Measurements from ENCODE around the gene IL17C. TPM values are rescaled to one million over a fixed set of nuclear protein-coding genes. Genes with fewer than 3 reads are reported as not detected.

IL17C gene
- polyA plus RNA-seq, 1 of the 3 experiments (the other 2 are of a cell fraction): 0.07 TPM

GRCh38 chr16:88688013-88688778 lies 49.8 kb downstream of the IL17C start:
- Histone ChIP-seq H3K9ac (no peak overlapping the region), H3K79me2 (ENCODE audit: insufficient read depth) (no peaks in the 10 kb centered on the region), H3K9me3 (no peaks in the 10 kb centered on the region), H3F3A (replicated peaks; ENCODE audit: insufficient read depth) (peaks cover 5% of the 10 kb centered on the region), H4K20me1 (ENCODE audit: insufficient read depth) (no peaks in the 10 kb centered on the region), H3K9me2 (no peaks in the 10 kb centered on the region), H3K27me3 (ENCODE audit: insufficient read depth) (no peaks in the 10 kb centered on the region; the same call in 1 of the 2 replicates), H3K4me3 (ENCODE audit: low read depth in 2 of 2, low read length in 1 of 2) (no peak overlapping the region), H3K36me3 (replicated peaks in 1 of 2; ENCODE audit: control insufficient read depth in 1 of 2, insufficient read depth in 2 of 2, low read length in 1 of 2) (no peaks in the 10 kb centered on the region), H2AFZ (ENCODE audit: low read depth) (no peak overlapping the region), H3K27ac (ENCODE audit: low read depth in 2 of 2, low read length in 1 of 2) (no peak overlapping the region), H3K4me2 (no peak overlapping the region), H3K4me1 (ENCODE audit: control insufficient read depth in 1 of 2, insufficient read depth in 2 of 2, low read depth in 1 of 2, low read length in 1 of 2) (peaks cover 5 to 12% of the 10 kb centered on the region in 2 experiments; a peak in 2 of 4 replicates)
- CTCF ChIA-PET: interaction anchor here (1.5 to 2.1 kb wide), 2 partner anchors 16 to 49 kb away, joined by 4 to 9 read pairs; no protein-coding TSS in a partner anchor
- 32% methylated on average over 26 of the region's 28 CpGs for WGBS (ENCODE audit: low lambda C conversion rate)
- POLR2A ChIA-PET: interaction anchor here (0.6 kb wide), 1 partner anchor 8 kb away, joined by 6 read pairs; no protein-coding TSS in a partner anchor
- peak; percentile 20; the same call in 1 of the 2 replicates for TF ChIP-seq GATA2 (CRISPR knock-in tag; IDR thresholded peaks at IDR 0.05)
- TF ChIP-seq JUND (IDR thresholded peaks at IDR 0.05): no peak
- no peak for TF ChIP-seq MXI1 (IDR thresholded peaks at IDR 0.05; ENCODE audit: low read depth, low read length)
- DNase-seq: peak; percentile 59

Other genes starting within 250 kb of the IL17C start
- 0.54 and 1.2 TPM in 2 replicates for gene ZFPM1, start 185.3 kb upstream of the IL17C start, polyA plus RNA-seq (2012; rRNA removed)
- gene ZC3H18, start 68.2 kb upstream of the IL17C start, polyA plus RNA-seq (2012; rRNA removed): 18.1 and 32.7 TPM in 2 replicates
- gene CYBA, start 12.5 kb downstream of the IL17C start, polyA plus RNA-seq (2012; rRNA removed): 116 and 176 TPM in 2 replicates
- 14.7 and 15.7 TPM in 2 replicates for gene MVD, start 24.5 kb downstream of the IL17C start, polyA plus RNA-seq (2012; rRNA removed)
- gene SNAI3, start 47.9 kb downstream of the IL17C start, polyA plus RNA-seq (2012; rRNA removed): 0.03 and 0.18 TPM in 2 replicates
- 17.0 and 17.2 TPM in 2 replicates for gene RNF166, start 67.8 kb downstream of the IL17C start, polyA plus RNA-seq (2012; rRNA removed)
- gene CTU2, start 67.9 kb downstream of the IL17C start, polyA plus RNA-seq (2012; rRNA removed): 16.2 and 16.5 TPM in 2 replicates
- gene PIEZO1, start 146.6 kb downstream of the IL17C start, polyA plus RNA-seq (2012; rRNA removed): 111 and 184 TPM in 2 replicates
- 3.1 and 6.1 TPM in 2 replicates for gene CDT1, start 165.2 kb downstream of the IL17C start, polyA plus RNA-seq (2012; rRNA removed)
- 178 and 192 TPM in 2 replicates for gene APRT, start 173.4 kb downstream of the IL17C start, polyA plus RNA-seq (2012; rRNA removed)
- gene GALNS, start 218.4 kb downstream of the IL17C start, polyA plus RNA-seq (2012; rRNA removed): 13.8 and 16.5 TPM in 2 replicates
- 73.9 and 74.4 TPM in 2 replicates for gene TRAPPC2L, start 218.6 kb downstream of the IL17C start, polyA plus RNA-seq (2012; rRNA removed)
- not detected in 2 replicates for gene PABPN1L, start 228.1 kb downstream of the IL17C start, polyA plus RNA-seq (2012; rRNA removed)

All from SK-N-SH (cell line).